NCI-H2107 (cell line): ENCODE measurements around the gene PTPRN2.

Experiments used
- DNase-seq: peaks from one replicate; lab custom pipeline; 2025; lab: John Stamatoyannopoulos, UW

The PTPRN2 gene

DNA sequence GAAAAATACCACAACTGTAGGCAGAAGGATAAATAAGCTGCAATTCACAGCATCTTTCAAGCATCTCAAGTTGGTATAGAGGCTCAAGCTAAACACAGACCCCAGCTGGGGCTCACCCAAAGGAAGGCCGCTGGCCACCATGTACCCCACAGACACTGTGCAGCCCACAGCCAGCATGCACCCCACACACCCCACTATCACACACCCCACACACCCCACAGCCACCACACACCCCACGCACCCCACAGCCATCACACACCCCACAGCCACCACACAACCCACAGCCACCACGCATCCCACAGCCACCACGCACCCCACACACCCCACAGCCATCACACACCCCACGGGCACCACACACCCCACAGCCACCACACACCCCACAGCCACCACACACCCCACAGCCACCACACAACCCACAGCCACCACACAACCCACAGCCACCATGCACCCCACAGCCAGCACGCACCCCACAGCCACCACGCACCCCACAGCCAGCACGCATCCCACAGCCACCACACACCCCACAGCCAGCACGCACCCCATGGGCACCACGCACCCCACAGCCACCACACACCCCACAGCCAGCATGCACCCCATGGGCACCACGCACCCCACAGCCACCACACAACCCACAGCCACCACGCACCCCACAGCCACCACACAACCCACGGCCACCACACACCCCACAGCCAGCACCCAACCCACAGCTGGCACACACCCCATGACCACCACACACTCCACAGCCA, 1036.1 kb downstream of the PTPRN2 start:
- no peak for DNase-seq

GRCh38 chr7:157550300-157551275, 1037.0 kb downstream of the PTPRN2 start:
- no peak for DNase-seq

- DNase-seq = no peak
These were observed 1037.9 kb downstream of the PTPRN2 start for GRCh38 chr7:157549612-157550299.

GRCh38 chr7:157548691-157549303, 1038.8 kb downstream of the PTPRN2 start:
- no peak for DNase-seq

DNA sequence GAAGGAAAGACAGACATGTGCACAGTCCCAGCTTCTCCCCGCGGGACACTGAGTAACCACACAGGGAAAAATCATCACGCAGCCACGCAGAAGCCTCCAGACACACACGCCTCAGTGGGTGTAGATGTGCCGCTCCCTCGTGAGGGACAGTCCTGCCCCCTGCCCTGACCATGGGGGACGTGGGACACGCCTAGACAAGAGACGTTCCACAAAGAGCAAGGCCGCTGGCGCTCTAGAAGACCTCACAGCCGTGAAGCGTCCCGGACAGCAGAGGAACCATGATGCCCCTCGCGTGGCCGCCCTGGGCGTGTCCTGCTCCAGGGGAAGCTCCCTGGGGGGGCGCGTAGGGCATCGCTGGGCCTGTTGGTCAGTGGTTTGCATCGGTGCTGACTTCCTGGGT, 1040.0 kb downstream of the PTPRN2 start:
- DNase-seq = no peak

GRCh38 chr7:157547102-157547501, 1040.5 kb downstream of the PTPRN2 start:
- DNase-seq = no peak

GRCh38 chr7:157545681-157546060, 1042.0 kb downstream of the PTPRN2 start:
- no peak for DNase-seq

DNA sequence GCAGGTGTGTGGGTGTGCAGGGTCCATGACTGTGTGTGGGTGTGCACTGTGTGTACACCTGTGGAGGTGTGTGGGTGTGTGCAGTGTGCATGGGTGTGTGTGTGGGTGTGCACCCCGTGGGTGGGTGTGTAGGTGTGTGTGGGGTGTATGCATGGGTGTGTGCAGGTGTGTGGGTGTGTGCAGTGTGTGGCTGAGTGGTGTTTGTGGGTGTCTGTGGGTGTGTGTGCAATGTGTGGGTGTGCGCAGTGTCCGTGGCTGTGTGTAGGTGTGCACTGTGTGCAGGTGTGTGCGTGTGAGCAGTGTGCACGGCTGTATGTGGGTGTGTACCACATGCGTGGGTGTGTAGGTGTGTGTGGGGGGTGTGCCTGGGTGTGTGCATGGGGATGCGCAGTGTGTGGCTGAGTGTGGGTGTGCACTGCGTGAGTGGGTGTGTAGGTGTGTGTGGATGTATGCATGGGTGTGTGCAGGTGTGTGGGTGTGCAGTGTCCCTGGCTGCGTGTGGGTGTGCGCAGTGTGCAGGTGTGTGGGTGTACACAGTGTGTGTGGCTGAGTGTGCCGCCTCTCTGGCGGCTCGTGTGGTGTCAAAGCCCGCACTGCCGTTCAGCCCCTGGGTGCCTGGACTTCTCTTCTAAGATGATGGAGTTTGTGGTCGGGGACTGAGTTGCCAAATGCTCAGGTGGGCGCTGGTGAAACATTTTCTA, 1042.5 kb downstream of the PTPRN2 start:
- no peak for DNase-seq

- no peak for DNase-seq
These were observed 1043.4 kb downstream of the PTPRN2 start for GRCh38 chr7:157544226-157544625.

DNA sequence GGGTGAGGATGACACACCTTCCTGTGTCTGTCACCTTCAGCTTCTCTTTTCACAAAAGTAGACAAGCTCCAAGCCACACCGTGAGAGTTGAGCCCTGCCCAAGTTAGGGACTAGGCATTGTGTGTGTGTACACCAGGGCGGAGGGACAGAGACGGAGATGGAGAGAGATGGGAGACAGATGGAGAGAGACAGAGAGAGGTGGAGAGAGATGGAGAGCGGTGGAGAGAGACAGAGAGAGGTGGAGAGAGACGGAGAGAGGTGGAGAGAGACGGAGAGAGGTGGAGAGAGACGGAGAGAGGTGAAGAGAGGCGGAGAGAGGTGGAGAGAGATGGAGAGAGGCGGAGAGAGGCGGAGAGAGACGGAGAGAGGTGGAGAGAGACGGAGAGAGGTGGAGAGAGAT, 1043.8 kb downstream of the PTPRN2 start:
- no peak for DNase-seq

DNA sequence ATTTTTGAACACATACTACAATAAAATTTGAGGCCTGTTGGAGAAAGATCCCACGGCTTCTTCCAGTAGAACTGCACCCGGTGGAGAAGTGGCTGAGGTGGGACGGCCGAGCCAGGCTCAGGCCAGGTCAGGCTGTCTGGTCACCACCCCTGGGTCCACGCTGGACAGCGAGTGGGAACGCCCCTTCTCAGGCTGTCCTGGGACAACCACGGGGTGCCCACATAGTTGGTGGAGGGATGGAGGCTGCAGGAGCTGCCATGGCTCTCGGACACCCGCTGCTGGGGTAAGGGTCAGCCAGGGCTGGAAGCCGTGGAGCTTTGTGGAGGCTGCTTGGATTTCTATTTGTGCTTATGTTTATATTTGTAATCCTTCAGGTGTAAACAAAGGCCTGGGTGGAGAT, 1044.3 kb downstream of the PTPRN2 start:
- no peak for DNase-seq

DNA sequence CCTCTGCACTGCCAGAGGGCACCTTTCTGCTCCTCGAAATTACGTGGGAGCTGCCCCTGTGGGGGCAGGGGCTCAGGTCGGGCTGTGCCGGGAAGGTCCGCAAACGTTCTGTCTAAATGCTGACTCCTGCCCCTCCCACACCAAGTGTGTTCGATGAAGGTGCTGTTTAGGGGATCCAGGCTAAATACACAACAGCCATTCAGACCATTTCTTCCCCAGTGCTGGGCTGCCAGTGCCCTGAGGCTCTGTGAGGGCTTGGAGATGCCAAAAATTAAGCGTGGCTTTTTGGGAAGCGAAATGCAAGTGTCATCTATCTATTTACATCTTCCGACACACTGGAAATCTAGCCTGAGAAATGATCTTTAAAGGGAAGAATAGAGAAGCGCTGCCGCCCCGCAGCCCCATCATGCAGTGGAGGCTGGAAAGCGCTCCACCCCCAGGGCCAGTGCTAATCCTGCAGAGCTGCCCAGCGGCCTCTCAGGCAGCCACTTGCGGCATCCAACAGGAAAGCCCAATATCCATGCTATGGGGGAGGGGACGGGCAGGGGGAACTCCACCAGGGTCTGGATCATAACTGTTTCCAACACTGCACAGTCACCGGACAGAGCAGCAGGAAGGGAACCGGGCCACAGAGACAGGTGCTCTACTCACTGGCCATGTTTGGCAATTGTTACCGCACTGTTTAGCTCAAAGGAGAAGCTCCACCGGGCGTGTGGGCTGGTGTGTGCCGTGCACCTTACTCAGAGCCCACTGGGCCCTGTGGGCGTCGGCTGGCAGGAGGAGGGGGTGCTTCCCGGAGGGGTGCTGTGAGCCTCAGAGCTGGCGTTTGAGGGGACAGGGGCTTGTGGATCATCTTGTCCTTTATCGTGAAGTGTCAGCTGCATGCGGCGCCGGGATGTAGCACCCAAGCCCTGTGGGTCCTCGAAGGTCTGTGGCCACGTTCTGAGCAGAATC, 1045.3 kb downstream of the PTPRN2 start:
- DNase-seq = no peak

DNA sequence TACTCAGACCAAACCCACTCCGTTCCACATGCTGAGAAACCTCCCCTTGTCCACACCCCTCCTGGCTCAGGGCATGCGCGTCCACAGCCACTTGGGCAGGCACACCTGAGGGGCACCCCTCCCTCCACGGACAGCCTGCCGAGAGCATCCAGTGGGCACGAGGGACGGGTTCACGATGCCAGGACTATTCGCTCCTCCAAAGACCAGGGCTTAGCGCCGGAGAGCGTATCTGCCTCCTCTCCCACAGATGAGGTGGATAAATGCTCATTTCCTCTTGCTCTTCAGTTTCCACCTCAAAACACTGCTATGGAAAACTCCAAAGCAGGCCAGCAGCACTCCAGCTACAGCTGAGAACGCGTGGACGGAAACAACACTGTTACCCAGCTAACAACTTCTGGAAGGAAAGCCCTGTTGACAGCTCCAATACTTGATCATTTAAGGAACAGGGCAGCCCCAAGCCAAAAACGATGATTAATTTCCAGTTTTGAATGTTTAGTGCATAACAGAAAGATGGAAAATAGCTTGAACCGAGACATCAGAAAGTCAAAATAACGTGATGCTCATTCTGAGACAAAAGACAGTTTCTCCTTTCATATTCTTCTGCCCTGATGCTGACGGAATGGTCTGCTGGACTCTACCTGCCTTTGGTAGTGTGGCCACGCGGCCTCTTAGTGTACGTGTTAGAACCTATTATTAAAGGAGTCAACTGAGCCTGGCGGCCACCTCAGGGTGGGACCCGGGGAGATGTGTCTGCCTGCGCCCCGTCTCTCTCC, 1046.1 kb downstream of the PTPRN2 start:
- no peak for DNase-seq

DNA sequence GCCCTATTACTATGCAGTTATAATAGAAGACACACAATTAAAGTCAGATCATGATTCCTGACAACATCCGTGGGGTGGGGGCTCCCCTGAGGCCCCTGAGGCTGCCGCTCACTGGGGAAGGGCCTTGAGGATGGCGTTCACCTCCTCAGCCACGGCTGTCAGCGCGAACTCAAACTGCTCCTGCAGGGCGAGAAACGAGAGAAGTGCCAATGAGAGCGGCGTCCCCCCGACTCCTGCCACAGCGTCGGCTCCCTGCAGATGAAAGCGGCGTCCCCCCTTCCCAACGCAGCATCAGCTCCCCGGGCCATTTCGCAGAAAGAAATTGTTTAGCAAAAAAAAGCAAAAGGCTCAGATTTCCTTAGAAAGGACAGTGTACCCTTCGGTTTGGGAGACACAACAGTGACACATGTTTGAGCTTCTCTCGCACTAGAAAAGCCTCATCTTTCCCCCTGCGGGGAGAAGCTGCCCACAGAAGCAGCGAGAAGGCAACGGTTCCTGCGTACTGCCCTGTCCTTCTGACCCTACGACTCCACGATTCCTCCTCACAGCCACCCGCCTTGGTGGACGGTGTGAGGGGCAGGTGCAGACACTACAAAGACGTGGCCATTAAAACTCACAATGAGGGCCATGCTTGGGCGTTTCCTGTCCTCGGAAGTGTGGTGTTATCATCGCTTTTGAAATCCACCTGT, 1046.9 kb downstream of the PTPRN2 start:
- DNase-seq = no peak

GRCh38 chr7:157540020-157540419, 1047.6 kb downstream of the PTPRN2 start:
- no peak for DNase-seq

DNA sequence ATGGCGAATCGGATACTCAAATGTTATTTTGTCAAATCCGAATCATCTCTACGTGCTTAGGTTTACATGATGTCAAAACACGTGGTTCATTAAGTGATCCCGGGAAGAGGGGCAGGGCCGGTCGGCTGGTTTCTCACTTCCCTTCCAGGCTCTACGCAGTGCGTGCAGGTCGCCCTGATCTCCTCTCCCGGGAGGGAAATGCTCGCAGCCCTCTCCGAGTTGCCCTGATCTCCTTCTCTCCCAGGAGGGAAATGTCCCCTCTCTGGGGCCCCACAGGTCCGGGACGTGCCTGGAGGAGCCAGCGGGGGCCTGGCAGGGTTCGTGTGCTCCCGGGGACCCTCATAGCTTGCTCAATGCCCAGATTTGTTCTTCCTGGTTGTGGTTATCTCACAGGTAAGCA, 1048.1 kb downstream of the PTPRN2 start:
- no peak for DNase-seq

- DNase-seq = no peak
These were observed 1048.9 kb downstream of the PTPRN2 start for GRCh38 chr7:157538735-157539134.

DNA sequence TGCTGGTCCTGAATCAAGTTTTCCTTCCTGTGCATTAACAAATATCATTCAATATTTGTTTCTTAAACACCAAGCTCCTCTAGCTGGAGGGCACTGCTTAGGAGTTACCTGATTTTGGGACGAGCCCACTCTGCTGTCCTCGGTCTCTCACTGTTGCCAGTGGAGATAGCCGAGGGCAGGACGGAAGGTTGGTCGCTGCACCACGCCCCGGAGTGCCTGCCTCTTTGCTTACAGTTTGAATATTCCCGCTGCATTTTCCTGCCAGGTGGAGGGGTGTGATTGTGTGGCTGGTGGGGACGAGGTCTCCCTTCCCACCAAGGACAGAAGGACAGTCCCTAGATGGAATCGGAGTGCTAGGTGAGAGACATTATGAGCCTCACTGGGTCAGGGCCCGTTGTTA, 1049.3 kb downstream of the PTPRN2 start:
- no peak for DNase-seq

- no peak for DNase-seq
These were observed 1050.6 kb downstream of the PTPRN2 start for GRCh38 chr7:157537056-157537455.
